HT-29 (cell line): ENCODE data around the gene CHST1. TPM values are rescaled to one million over a fixed set of nuclear protein-coding genes. Genes with fewer than 3 reads are reported as not detected.

ENCODE experiments used
- DNase-seq: peaks from one replicate; pipeline ENCODE4 v3.0.0-alpha.2; 2015; ENCODE audit warnings: low spot score
- total RNA-seq: library from RNA; depleted of rRNA; stranded (reverse); fragments of >200 nt; shearing (Covaris generic); gene quantifications from 2 replicates; pipeline ENCODE4 v1.2.3, GENCODE V29; 2014

Gene CHST1
- total RNA-seq, 1 experiment from 2014 or later = not detected

DNA sequence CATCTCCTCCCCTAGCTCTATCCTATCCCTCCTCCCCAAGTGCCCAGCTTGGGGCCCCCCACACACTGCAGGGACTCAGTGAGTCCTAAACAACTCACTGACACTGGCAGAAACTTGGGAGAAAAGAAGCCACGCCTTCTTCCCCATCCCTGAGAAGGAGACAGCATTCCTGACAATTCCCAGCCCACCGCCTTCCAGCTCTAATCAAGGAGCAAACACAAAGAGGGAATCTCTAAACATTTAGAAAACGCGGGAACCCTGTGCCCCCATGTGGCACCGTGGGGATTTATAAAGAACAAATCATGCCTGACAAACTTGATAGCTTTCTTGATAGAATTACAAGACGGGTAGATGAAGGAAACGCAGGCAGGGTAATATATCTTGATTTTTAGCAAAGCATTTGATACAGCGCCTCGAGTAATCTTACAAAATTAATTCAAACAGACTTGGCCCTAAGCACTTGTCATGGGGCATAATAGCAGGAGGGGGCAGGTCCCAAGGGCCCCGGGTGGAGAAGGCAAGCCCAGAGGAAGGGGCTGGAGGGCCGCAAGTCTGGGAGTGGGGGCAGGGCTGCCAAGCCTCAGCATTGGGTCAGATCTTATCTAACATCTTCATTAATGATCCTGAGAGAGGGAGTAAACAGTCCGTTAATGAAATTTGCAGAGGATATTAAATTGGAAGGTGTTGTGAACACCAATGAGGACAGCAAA, 4.5 kb downstream of the CHST1 start:
- no peak for DNase-seq

DNA sequence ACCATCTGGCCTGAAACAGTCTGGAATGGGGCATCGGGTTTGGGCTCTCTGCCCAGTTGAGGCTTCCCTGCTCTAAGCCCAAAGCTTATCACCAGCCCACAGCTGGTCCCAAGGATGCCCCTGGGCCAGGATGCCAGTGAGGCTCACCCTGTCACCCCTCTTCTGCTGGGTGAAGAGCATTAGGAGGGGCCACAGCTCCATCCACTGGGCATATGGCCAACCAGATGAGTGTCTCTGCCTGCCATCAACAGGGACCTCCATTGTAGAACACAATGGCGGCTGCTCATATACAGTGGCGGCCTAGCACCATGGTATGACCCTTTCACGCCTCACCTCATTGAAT, 5.6 kb downstream of the CHST1 start:
- DNase-seq = no peak

DNA sequence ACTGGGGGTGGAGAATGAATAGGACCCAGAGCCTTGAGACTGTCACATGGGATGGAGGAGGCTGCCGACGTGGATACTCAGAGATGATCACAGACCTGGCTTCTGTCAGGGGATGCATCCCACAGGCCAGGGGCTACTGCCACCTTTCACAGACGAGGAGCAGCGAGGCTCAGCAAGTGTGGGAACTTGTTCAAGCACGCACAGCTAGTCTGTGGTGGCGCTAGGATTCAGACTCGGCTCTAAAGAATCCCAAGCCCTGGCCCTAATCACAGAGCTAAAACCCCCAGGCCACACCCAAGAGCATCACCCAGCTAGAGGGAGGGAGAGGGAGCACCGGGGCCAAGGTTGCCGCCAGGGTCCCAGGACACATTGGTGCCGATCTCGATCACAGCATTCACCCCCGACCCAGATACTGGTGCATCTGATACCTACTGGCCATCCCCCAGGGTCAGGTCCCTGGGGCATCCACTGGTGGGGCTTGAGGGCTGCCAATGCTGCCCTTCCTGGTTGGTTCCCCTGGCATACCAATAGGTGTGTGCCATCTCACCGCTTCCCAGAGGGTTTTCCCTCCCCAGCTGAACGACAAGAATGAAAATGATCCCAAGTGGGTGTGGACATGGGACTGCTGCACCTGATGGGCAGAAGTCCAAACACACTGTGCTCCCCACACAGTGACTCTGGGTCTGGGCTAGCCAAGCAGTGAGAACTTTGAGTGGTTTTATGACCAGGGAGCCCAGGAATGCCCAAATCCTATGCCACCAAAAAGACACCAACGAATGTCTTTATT, 6.2 kb downstream of the CHST1 start:
- no peak for DNase-seq

DNA sequence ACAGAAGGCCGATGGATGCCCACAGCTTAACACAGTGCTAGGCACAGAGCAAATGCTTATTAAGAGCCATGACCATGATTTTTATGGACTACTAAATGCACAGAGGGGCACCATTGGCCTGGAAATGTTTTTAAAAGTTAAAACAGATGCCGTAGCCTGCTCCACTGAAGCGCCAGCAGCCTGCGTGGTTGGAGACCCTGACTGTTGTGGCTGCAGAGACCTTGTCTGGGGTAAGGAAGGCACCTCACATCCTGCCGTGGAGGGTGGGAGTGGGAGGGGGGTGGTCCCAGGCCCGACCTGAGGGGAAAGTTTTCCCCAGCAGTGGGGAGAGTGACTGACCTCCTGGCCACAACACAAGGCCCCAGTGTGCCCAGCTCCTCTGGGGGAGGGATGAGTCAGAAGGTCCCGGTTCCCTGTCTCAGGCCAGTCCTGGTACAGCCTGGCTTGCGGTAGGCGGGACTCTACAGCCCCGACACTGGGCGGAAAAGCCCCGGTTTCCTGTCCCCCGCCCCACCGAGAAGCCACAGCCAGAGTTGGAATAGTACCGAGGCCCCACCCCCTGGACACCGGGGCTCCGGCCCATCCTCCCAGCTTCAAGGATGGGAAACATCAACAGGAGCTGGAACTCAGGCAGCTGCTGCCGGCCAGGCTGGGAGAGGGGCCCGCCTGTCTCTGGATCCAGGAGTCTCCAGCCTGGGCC, 7.0 kb downstream of the CHST1 start:
- no peak for DNase-seq

DNA sequence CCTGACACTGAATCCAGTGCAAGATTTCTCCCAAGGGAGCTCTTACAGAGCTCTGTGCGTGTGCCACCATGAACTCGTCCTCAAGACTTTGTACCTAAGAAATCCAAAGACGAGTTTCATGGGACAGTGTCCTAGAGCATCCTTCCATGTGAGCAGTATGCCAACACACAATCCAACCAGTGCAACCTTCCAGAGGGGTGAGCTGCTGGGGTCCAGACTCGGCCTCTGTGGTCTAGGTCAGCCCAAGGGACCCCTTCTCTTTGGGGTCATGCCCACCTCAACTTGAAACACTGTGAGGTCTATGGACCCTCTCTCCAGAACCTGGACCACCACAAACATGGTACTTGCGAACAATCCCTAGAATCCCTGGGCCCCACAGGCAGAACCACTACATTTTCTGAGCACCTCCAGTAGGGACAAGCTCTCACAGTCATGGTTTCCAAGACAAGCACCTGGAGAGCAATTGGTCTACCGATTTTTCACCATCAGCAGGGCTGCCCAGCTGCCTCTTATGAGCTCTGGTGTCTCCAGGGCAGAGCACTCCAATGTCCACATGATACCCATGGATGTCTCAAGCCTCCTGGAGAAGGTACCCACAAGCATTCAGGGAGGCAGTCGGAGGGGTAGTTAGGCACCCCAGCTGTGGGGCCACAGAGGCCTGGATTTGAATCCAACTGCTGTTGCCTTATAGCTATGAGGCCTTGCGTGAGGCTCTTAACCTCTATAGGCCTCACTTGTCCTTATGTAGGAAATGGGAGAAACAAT, 7.7 kb downstream of the CHST1 start:
- no peak for DNase-seq

DNA sequence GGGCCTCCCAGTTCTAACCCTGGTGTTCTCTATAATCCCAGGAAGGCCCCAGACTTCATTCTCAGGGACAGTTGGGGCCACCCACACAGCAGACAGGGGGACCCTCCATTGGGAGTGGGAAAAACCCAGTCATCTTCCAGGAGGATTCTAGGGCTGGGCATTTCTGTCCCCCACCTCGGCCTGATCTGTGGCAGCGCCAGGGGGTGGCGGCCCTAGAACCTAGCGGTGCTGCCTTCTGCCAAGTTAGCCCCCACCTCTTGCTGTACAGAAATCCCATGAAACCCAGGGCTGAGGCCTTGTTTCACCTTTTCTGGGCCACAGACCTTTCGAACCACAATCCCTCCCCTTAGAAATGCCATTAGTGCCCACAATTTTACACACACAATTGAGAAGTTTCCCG, 9.6 kb downstream of the CHST1 start:
- no peak for DNase-seq

DNA sequence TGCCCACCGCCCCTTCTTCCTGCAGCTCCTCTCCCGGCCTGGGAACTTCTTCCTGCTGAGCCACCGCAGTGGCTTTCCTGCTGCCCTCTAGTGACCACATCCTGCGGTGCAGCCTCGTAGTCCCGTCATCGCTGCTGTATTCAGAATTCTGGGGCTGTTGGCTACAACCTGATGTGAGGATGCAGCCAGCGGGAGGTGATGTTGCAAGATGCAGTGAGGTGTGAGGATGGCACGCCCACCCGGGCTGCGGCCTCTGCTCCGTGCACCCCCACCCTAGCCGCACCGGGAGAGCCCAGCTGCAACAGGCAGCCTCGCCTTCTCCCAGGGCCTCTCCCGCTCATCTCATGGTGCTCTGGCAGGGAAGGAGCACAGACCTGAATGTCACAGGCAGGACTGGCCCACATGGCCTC, 10.1 kb downstream of the CHST1 start:
- peak; percentile 84 for DNase-seq

DNA sequence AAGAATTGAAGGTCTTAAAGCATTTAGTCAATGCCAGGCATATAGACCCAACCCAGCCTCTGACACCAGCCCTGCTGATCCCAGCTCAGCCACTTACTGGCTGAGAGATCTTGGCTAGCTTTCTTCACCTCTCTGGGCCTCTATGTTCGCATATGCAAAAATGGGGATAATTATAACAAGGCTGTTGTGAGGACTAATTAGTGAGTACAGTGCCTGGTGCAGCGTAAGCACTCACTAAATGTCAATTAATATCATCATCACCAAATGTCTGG, 10.5 kb downstream of the CHST1 start:
- DNase-seq = no peak

DNA sequence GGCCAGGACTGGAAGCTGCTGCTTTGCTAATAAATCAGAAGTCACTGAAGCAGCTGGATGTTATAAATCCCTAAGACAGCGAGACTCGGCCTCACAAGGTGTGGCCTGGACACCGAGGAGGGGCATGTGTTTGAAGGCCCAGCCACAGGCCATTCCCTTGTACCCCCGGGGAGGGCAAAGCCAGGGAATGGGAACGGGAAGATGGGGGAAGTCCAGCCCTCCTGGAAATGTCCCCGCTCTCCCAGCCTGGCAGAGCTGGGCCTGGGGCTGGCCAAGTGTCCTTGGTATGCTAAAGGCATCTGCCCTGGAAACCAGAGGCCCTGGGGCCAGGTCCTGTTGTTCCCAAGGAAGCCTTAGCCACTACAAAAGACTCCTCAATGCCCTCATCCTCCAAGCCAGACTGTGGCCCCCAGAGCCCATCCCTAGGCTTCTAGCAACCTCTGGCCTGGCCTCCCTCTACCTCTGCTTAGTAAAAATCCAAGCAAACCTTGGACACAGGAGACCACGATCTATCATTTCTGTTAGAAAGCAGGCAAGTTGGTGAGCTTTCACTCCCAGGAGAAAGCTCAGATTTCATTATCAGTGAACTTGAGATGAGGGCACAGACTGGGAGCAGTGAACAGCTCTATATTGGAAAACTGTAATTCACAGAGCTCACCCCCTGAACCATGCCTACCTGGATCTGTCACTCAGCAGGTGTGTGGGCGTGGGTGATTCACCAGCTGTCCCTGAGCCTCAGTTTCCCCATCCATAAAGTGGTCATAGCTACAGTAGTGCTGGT, 11.0 kb downstream of the CHST1 start:
- DNase-seq = no peak

DNA sequence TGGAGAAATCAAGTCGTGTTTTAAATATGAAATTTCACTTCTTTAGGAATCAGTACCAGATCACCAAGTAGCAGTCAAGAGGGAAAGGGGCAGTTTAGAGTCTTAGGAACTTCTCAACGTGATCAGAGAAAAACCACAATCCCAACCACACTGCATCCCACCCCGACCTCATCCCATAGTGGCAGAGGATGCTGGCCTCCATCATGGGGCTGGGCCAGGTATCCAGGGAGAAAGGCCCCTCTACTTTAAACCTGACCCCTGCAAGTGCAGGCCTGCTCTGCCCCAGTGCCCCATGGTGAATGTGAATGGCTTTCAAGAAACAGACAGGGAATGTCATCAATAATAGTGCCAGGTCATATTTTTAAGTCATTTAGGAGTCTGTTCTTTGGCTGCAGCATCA, 12.1 kb downstream of the CHST1 start:
- DNase-seq = no peak

DNA sequence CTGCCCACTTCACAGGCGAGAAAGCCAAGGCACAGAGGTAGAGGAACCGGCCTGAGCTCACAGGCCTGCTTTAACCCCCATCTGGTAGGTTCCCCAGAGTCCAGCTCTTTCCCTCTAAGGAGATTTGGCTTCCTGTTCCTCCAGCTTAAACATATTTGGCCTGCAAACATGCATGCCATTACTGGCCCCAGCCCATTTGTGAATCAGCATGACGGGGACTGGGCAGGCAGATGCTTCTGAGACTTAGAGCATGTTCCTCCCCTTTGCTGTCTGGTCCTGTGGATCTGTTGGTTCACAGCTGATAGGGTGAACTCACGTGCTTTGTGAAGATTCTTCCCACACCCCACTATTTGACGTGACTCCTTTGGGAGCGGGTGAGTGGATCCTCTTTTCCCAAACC, 12.6 kb downstream of the CHST1 start:
- no peak for DNase-seq

DNA sequence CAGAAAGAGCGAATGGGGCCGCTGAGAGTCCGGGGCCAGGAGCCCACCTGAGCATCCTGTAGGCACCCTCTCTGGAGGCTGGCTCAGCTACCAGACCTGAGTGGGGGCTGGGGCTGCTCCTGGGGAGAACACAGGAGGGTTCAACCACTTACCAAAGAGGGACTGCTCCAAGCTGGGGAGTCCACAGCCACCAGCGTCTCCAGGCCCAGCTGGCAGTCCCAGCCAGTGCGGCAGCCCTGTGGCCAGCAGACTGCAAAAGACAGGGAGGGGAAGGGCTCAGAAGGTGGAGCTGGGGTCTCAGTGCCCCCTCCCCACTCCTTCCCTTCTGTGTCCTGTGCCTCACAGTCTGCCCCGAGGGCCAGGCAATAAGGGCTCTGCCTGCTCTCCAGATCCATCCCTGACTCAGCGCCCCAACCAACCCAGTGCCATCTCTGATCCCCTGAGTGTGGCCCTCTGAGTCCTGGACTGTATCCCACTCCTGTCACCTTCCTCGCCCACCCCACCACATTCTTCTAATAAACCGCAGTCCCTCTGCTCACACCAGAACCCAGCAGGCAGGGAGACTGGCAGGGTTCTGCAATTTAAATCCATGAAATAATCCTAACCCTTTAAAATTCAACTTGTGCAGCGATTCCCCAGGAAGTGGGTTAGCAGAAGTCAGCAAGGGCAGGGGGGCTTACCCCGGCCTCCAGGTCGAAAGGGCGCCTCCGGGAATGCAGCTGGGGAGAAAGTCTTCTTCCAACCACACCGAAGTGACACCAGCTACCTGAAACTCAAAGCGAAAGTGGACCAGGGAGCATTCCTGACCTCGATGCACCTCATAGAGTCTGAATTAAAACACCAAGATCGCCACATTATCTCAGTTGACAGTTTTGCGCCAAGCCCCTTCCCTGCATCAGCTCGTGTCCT, 13.3 kb downstream of the CHST1 start:
- DNase-seq = no peak

DNA sequence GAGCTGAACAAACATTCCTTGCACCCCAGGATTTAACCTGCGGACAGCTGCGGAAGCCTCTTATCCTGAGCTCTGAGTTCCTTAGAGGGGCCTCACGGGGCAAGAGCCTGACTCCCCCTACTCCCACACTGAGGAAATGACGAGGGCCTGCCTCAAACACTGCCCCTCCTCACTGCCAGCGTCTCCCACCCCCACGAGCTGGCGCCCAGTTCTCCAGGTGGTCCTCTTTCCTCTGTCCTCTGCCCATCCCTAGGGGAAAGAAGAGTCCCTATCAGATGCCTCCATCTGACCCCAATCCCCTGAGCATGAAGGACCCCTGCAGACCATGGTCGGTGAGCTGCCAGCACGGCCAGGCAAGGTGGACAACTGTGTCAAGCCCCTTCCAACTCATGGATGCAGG, 14.3 kb downstream of the CHST1 start:
- no peak for DNase-seq

DNA sequence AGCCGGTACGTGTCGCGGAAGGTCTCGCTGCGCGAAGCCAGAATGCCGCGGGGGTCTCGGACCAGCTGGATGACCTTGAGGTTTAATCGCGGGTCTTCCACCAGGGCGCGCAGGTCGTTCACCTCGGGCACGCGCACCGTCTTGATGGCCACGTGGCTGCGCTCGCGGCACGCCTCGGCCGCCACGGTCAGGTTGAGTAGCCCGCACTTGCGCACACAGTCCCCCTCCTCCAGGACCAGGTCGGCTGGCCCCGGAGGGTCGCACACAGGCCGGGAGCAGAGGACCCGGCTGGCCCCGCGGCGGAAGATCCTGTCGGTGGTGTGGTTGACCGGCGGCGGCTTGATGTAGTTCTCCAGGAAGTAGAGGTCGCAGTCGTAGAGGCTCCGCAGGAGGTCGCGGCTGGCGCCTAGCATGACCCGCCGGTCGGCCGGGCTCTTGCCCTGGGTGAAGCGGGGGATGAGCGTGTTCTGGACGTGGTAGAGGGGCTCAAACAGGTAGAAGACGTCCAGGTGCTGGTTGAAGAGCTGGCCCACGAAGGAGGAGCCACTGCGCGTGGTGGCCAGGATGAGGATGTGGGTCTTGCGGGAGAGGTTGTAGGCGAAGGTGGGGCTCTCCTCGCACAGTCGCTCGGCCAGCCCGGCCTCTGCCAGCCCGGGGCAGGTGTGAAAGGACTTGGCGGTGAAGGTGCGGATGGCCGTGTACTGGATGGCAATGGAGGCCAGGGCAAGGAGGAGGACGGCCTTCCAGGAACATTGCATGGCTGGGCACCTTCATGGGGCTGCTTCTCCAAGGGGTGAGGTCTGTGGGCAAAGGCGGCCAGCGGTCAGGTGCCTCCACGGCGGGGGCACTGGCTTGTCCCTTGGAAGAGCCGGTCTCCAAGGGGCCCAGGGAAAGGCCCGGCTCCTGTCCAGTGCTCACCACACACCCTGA, 15.0 kb downstream of the CHST1 start:
- no peak for DNase-seq

DNA sequence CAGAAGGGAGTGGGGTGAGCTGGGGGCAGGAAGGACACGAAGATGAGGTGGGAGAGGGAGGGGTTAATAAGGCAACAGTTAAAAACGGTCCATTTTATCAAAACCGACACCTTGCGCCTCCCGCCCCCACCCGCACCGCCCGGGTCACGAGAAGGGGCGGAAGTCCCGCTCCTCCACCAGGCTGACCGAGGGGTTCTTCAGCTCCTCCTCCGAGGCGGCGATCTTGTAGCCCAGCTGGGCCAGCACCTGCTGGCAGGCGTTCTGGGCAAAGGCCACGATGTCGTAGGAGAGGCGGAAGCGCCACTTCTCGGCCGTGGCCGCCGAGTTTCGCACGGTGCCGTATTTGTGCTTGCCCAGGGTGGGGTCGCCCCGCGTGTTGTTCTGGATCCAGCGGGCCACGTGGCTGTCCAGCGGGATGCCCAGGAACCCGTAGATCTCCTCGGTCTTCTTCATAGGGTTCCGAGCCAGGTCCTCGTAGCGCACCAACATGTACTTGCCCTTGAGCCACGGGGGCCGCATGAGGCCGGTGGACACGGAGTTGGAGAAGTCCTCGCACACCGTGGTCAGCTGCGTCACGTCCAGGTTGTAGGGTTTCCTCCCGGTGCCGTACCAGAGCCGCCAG, 15.8 kb downstream of the CHST1 start:
- DNase-seq = no peak

DNA sequence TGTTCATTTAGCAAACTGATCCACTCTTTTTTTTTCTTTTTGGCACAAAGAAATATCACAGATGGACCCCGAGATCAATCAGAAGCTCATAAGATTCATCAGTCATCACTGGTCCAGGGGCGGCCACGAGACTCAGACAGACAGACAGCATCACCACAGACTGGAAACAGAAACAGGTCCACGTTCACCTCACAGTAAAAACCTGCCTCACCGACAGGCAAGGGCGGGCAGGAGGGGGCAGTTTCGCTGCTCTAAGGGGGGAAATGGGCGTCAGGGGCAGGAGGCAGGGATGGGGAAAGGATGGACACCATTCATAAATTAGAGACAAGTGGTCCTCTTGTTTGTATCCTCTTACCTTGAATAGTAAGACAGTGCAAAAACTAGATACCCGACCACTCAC, 16.5 kb downstream of the CHST1 start:
- DNase-seq = no peak

DNA sequence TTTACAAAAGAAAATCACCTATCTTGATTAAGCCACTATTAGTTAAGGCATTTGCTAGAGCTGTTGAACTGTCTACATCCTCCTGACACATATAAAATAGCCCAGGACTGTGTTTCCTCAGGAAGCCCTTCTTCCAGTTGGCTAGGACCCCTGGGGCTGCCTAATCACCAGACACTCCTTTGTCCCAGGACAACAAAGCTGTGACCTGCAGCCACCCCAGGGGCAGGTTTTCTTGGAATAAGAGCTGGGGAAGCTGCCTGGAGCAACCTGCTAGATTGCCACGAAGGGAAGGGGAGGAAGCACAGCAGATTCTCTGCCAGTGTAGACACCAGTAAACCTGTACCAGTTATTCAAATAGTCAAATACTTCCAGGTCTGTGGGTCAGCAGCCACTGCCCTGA, 17.6 kb downstream of the CHST1 start:
- DNase-seq = no peak

DNA sequence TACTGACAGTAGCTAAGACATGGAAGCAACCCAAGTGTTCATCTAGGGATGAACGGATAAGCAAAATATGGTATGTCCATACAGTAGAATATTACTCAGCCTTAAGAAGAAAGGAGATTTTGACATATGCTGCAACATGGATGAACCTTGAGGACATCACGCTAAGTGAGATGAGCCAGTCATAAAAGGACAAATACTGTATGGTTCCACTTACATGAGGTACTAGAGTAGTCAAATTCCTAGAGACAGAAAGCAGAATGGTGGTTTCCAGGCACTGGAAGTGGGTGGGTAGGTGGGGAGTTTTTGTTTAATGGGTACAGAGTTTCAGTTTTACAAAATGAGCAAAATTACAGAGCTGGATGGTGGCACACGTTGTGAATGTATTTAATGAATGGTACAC, 18.1 kb downstream of the CHST1 start:
- DNase-seq = no peak
